ENCODE results near the gene FCSK. TPM values are rescaled to one million over a fixed set of nuclear protein-coding genes. Genes with fewer than 3 reads are reported as not detected.
"Not testable (repeated sequence)": the region's sequence is repeated elsewhere in the genome, so short reads cannot be mapped to it uniquely, and the experiment has no call there.

FCSK gene
- total RNA-seq, 3 donors from 2014 or later (not counting 1 experiment from before 2014, with no cell fraction given) = 28.5 to 33.0 (median 29.6) TPM

- Histone ChIP-seq H3K36me3 (ENCODE audit: control insufficient read depth, insufficient read depth, low read length) (no peaks in the 10 kb centered on the region), H3K4me3 (ENCODE audit: low read length) (no peak overlapping the region), H3K27me3 (ENCODE audit: control insufficient read depth, insufficient read depth, low read length) (no peaks in the 10 kb centered on the region), H3K4me1 (ENCODE audit: control insufficient read depth, insufficient read depth, low read length) (peaks cover 19% of the 10 kb centered on the region), H3K27ac (ENCODE audit: low read length) (no peak overlapping the region), H3K9me3 (ENCODE audit: control insufficient read depth, insufficient read depth, low read length) (no peaks in the 10 kb centered on the region)
- 94% methylated on average over 7 of the region's 7 CpGs for WGBS (ENCODE audit: insufficient coverage)
- ATAC-seq (no peak), DNase-seq (no peak)
- intact Hi-C loops (cut with micrococcal nuclease) = no loop called here
- Mint-ChIP-seq H3K9me3 (no peaks in the 10 kb centered on the region), H3K27me3 (ENCODE audit: low read depth in 2 of 2) (no peaks in the 10 kb centered on the region), H3K27ac (no peak overlapping the region), H3K4me3 (no peak overlapping the region), H3K36me3 (no peaks in the 10 kb centered on the region), H3K4me1 (peaks cover 11 to 13% of the 10 kb centered on the region in 2 donors)
- no peak for TF ChIP-seq CTCF (IDR thresholded peaks at IDR 0.05)
Observed at GRCh38 chr16:70442344-70442743, 12.1 kb upstream of the FCSK start.

DNA sequence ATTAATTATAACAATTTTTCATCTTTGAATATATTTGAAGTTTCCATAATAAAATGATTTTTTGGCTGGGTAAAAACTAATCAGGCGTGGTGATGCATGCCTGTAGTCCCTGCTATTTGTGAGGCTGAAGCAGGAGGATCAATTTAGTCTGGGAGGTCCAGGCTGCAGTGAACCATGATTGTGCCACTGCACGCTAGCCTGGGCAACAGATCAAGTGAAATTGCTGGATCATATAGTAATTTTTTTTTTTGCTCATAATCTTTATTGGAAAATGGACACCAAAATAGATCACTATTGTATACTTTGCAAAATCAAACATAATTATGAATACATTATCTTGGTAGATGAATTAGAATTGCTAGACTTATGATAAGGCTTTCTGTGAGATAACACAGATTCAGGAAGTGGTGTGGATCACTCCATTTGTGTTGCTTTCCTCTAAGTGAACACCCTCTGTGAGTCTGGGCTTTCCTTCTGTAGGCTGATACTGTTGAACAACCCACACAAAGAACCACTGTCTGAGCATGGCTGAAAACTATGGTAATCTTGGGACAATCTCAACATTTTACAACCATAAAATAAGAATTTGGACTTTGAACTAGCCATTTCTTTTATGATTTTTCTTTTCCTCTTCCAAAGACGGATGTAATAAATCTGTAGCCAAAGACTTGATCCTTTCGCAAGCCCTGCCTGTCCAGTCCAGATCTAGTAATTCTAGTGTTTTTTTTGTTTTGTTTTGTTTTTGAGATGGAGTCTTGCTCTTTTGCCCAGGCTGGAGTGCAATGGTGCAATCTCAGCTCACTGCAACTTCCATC is 9.9 kb upstream of the FCSK start:
- H3K9me3 ChIP-seq (ENCODE audit: control insufficient read depth, insufficient read depth, low read length) = no peaks in the 10 kb centered on the region
- no peak for TF ChIP-seq CTCF (IDR thresholded peaks at IDR 0.05)
- no peak for ATAC-seq
- no peak overlapping the region for H3K27ac Mint-ChIP-seq
- 91% methylated on average over 4 of the region's 4 CpGs for WGBS (ENCODE audit: insufficient coverage)
- H3K4me1 ChIP-seq (ENCODE audit: control insufficient read depth, insufficient read depth, low read length) = peaks cover 5% of the 10 kb centered on the region
- no peaks in the 10 kb centered on the region for H3K4me1 Mint-ChIP-seq
- no peak for DNase-seq
- no peaks in the 10 kb centered on the region for H3K27me3 Mint-ChIP-seq (ENCODE audit: low read depth in 2 of 2)
- H3K4me3 Mint-ChIP-seq = no peak overlapping the region
- no peaks in the 10 kb centered on the region for H3K9me3 Mint-ChIP-seq
- intact Hi-C loops (cut with micrococcal nuclease) = no loop called here
- no peaks in the 10 kb centered on the region for H3K27me3 ChIP-seq (ENCODE audit: control insufficient read depth, insufficient read depth, low read length)
- H3K27ac ChIP-seq (ENCODE audit: low read length) = no peak overlapping the region
- H3K4me3 ChIP-seq (ENCODE audit: low read length) = no peak overlapping the region
- H3K36me3 ChIP-seq (ENCODE audit: control insufficient read depth, insufficient read depth, low read length) = no peaks in the 10 kb centered on the region
- H3K36me3 Mint-ChIP-seq = no peaks in the 10 kb centered on the region

DNA sequence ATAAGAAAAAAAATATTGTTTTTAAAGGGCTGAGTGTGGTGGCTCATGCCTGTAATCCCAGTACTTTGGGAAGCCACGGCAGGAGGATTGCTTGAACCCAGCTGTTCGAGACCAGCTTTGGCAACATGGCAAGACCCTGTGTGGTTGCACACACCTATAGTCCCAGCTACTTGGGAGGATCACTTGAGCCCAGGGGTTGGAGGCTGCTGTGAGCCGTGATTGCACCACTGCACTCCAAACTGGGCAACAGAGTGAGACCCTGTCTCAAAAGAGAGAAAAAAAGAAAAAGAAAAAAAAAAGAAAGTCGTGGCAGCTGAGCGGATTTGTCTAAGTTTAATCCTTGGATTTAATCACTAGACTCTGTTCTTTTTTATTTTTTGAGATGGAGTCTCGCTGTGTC is 6.3 kb upstream of the FCSK start:
- Histone ChIP-seq H3K27ac (ENCODE audit: low read length) (no peak overlapping the region), H3K9me3 (ENCODE audit: control insufficient read depth, insufficient read depth, low read length) (no peaks in the 10 kb centered on the region), H3K36me3 (ENCODE audit: control insufficient read depth, insufficient read depth, low read length) (no peaks in the 10 kb centered on the region), H3K27me3 (ENCODE audit: control insufficient read depth, insufficient read depth, low read length) (no peaks in the 10 kb centered on the region), H3K4me3 (ENCODE audit: low read length) (no peak overlapping the region), H3K4me1 (ENCODE audit: control insufficient read depth, insufficient read depth, low read length) (no peaks in the 10 kb centered on the region)
- no peak for ATAC-seq
- no peak for TF ChIP-seq CTCF (IDR thresholded peaks at IDR 0.05)
- DNase-seq = no peak
- Mint-ChIP-seq H3K9me3 (no peaks in the 10 kb centered on the region), H3K4me1 (peaks cover 0 to 4% of the 10 kb centered on the region in 2 donors), H3K27me3 (ENCODE audit: low read depth in 2 of 2) (no peaks in the 10 kb centered on the region), H3K36me3 (no peaks in the 10 kb centered on the region), H3K27ac (no peak overlapping the region), H3K4me3 (no peak overlapping the region)
- WGBS (ENCODE audit: insufficient coverage) = 90% methylated on average over 6 of the region's 6 CpGs
- intact Hi-C loops (cut with micrococcal nuclease) = no loop called here

GRCh38 chr16:70450142-70451003 is 4.0 kb upstream of the FCSK start:
- not testable (repeated sequence) for H3K27me3 ChIP-seq (ENCODE audit: control insufficient read depth, insufficient read depth, low read length); DNase-seq; H3K4me3 Mint-ChIP-seq; H3K36me3 ChIP-seq (ENCODE audit: control insufficient read depth, insufficient read depth, low read length); H3K9me3 ChIP-seq (ENCODE audit: control insufficient read depth, insufficient read depth, low read length); H3K27me3 Mint-ChIP-seq (ENCODE audit: low read depth in 2 of 2); H3K27ac ChIP-seq (ENCODE audit: low read length); H3K9me3 Mint-ChIP-seq; H3K4me3 ChIP-seq (ENCODE audit: low read length); H3K27ac Mint-ChIP-seq; H3K36me3 Mint-ChIP-seq; ATAC-seq
- peaks cover 17% of the 10 kb centered on the region for H3K4me1 ChIP-seq (ENCODE audit: control insufficient read depth, insufficient read depth, low read length)
- intact Hi-C loops (cut with micrococcal nuclease) = loop anchor here (5.0 kb wide), 1 partner anchor 48 kb away; no protein-coding TSS in a partner anchor
- peaks cover 5 to 20% of the 10 kb centered on the region in 2 donors for H3K4me1 Mint-ChIP-seq
- 84% methylated on average over 32 of the region's 37 CpGs for WGBS (ENCODE audit: insufficient coverage)

DNA sequence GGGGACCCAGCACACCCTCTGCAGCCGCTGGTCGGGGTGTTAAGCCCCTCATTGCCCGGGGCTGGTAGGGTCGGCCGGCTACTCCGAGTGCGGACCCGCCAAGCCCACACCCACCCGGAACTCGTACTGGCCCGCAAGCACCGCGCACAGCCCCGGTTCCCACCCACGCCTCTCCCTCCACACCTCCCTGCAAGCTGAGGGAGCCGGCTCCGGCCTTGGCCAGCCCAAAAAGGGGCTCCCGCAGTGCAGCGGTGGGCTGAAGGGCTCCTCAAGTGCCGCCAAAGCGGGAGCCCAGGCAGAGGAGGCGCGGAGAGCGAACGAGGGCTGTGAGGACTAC is 3.4 kb upstream of the FCSK start:
- not testable (repeated sequence) for H3K4me3 ChIP-seq (ENCODE audit: low read length); H3K27me3 ChIP-seq (ENCODE audit: control insufficient read depth, insufficient read depth, low read length); H3K27ac Mint-ChIP-seq; H3K27me3 Mint-ChIP-seq (ENCODE audit: low read depth in 2 of 2); DNase-seq; H3K4me3 Mint-ChIP-seq; H3K9me3 Mint-ChIP-seq; H3K9me3 ChIP-seq (ENCODE audit: control insufficient read depth, insufficient read depth, low read length); ATAC-seq; H3K36me3 Mint-ChIP-seq; H3K27ac ChIP-seq (ENCODE audit: low read length); H3K36me3 ChIP-seq (ENCODE audit: control insufficient read depth, insufficient read depth, low read length)
- peaks cover 21% of the 10 kb centered on the region for H3K4me1 ChIP-seq (ENCODE audit: control insufficient read depth, insufficient read depth, low read length)
- 61% methylated on average over 23 of the region's 25 CpGs for WGBS (ENCODE audit: insufficient coverage)
- peaks cover 7 to 20% of the 10 kb centered on the region in 2 donors for H3K4me1 Mint-ChIP-seq
- intact Hi-C loops (cut with micrococcal nuclease) = loop anchor here (5.0 kb wide), 1 partner anchor 49 kb away; no protein-coding TSS in a partner anchor

All from natural killer cell (primary cell).